ENCODE results near the gene CELF2. TPM values are rescaled to one million over a fixed set of nuclear protein-coding genes. Genes with fewer than 3 reads are reported as not detected.
A peak's percentile ranks its signal among the peaks of the same experiment; 100 is the strongest.

The CELF2 gene
- total RNA-seq, 1 donor from 2014 or later, result 89.2 TPM

- no peaks in the 10 kb centered on the region for H3K9me3 Mint-ChIP-seq
- peak; percentile 59 for ATAC-seq (ENCODE audit: low read depth)
- no peak for TF ChIP-seq CTCF (IDR thresholded peaks at IDR 0.05)
- no peaks in the 10 kb centered on the region for H3K27me3 Mint-ChIP-seq
- no peak overlapping the region for H3K27ac Mint-ChIP-seq
- H3K4me1 Mint-ChIP-seq, result peaks cover 8% of the 10 kb centered on the region
- CTCF ChIA-PET, result interaction anchor here (0.7 to 3.2 kb wide), 21 partner anchors 9 to 130 kb away, joined by 3 to 28 read pairs (median 4); no protein-coding TSS in a partner anchor
- intact Hi-C loops (cut with micrococcal nuclease), result loop anchor here (1.0 to 5.0 kb wide), 6 partner anchors 15 to 225 kb away; partner anchors contain the start of gene CELF2
- H3K36me3 Mint-ChIP-seq (ENCODE audit: low read depth), result peaks cover 17% of the 10 kb centered on the region
- peak; percentile 54 for DNase-seq
- H3K4me3 Mint-ChIP-seq, result peak overlapping the region; percentile 88
- POLR2A ChIA-PET, result interaction anchor here (0.5 to 4.3 kb wide), 33 partner anchors 10 to 1549 kb away, joined by 3 to 98 read pairs (median 4); no protein-coding TSS in a partner anchor
Observed at GRCh38 chr10:11242443-11243387, 225.0 kb downstream of the CELF2 start.

- intact Hi-C loops (cut with micrococcal nuclease), result loop anchor here (1.0 to 5.0 kb wide), 4 partner anchors 34 to 226 kb away; partner anchors contain the start of gene CELF2
- TF ChIP-seq CTCF (IDR thresholded peaks at IDR 0.05), result no peak
- Mint-ChIP-seq H3K9me3 (no peaks in the 10 kb centered on the region), H3K4me1 (no peaks in the 10 kb centered on the region), H3K4me3 (peak overlapping the region; percentile 88), H3K27me3 (no peaks in the 10 kb centered on the region), H3K36me3 (ENCODE audit: low read depth) (peaks cover 14% of the 10 kb centered on the region), H3K27ac (no peak overlapping the region)
- DNase-seq (no peak), ATAC-seq (ENCODE audit: low read depth) (peak; percentile 4)
- POLR2A ChIA-PET, result interaction anchor here (0.5 to 4.3 kb wide), 28 partner anchors 9 to 1548 kb away, joined by 3 to 98 read pairs (median 4); no protein-coding TSS in a partner anchor
- CTCF ChIA-PET, result interaction anchor here (0.7 to 3.7 kb wide), 18 partner anchors 8 to 131 kb away, joined by 3 to 28 read pairs (median 6); no protein-coding TSS in a partner anchor
Observed at GRCh38 chr10:11243425-11244222, 226.0 kb downstream of the CELF2 start.

GRCh38 chr10:11245095-11245479 is 227.4 kb downstream of the CELF2 start:
- POLR2A ChIA-PET, result interaction anchor here (0.6 to 2.9 kb wide), 23 partner anchors 9 to 100 kb away, joined by 3 to 37 read pairs (median 4); no protein-coding TSS in a partner anchor
- Mint-ChIP-seq H3K27me3 (no peaks in the 10 kb centered on the region), H3K9me3 (no peaks in the 10 kb centered on the region), H3K36me3 (ENCODE audit: low read depth) (peaks cover 25% of the 10 kb centered on the region), H3K4me3 (no peak overlapping the region), H3K27ac (no peak overlapping the region), H3K4me1 (peaks cover 12% of the 10 kb centered on the region)
- intact Hi-C loops (cut with micrococcal nuclease), result loop anchor here (1.0 kb wide), 4 partner anchors 11 to 132 kb away; no protein-coding TSS in a partner anchor
- CTCF ChIA-PET, result interaction anchor here (0.6 to 3.7 kb wide), 11 partner anchors 14 to 100 kb away, joined by 3 to 19 read pairs (median 4); no protein-coding TSS in a partner anchor
- TF ChIP-seq CTCF (IDR thresholded peaks at IDR 0.05), result no peak
- ATAC-seq (ENCODE audit: low read depth) (peak; percentile 15), DNase-seq (no peak)

GRCh38 chr10:11245510-11245909 is 227.8 kb downstream of the CELF2 start:
- POLR2A ChIA-PET, result interaction anchor here (0.6 to 2.9 kb wide), 22 partner anchors 10 to 101 kb away, joined by 3 to 37 read pairs (median 4); no protein-coding TSS in a partner anchor

More at GRCh38 chr10:11245510-11245909, 227.8 kb downstream of the CELF2 start:
- H3K27me3 Mint-ChIP-seq, result no peaks in the 10 kb centered on the region
- no peak overlapping the region for H3K27ac Mint-ChIP-seq
- no peak for TF ChIP-seq CTCF (IDR thresholded peaks at IDR 0.05)
- H3K36me3 Mint-ChIP-seq (ENCODE audit: low read depth), result peaks cover 26% of the 10 kb centered on the region
- CTCF ChIA-PET, result interaction anchor here (0.6 to 3.7 kb wide), 12 partner anchors 14 to 100 kb away, joined by 3 to 19 read pairs (median 4); no protein-coding TSS in a partner anchor
- intact Hi-C loops (cut with micrococcal nuclease), result loop anchor here (1.0 kb wide), 4 partner anchors 11 to 132 kb away; no protein-coding TSS in a partner anchor
- peaks cover 16% of the 10 kb centered on the region for H3K4me1 Mint-ChIP-seq
- DNase-seq (no peak), ATAC-seq (ENCODE audit: low read depth) (peak; percentile 69)
- no peak overlapping the region for H3K4me3 Mint-ChIP-seq
- H3K9me3 Mint-ChIP-seq, result no peaks in the 10 kb centered on the region
